ENCODE results near the gene KCNJ10. TPM values are rescaled to one million over a fixed set of nuclear protein-coding genes. Genes with fewer than 3 reads are reported as not detected.

The KCNJ10 gene
- total and polyA plus RNA-seq, 2 donors from 2014 or later, result 4.9 to 57.6 TPM

GRCh38 chr1:160070243-160071163, 543 bp upstream of the KCNJ10 start:
- H3K27me3 ChIP-seq (ENCODE audit: control insufficient read depth, insufficient read depth, low read length), result no peaks in the 10 kb centered on the region
- H3K4me1 ChIP-seq (ENCODE audit: control insufficient read depth in 2 of 3, insufficient read depth in 2 of 3, low read depth in 1 of 3, low read length in 3 of 3), result peaks cover 0 to 8% (median 0%) of the 10 kb centered on the region in 3 donors
- no peaks in the 10 kb centered on the region for H3K36me3 ChIP-seq (ENCODE audit: control insufficient read depth in 2 of 3, insufficient read depth in 3 of 3, low read length in 3 of 3)
- TF ChIP-seq CTCF (IDR thresholded peaks at IDR 0.05; ENCODE audit: borderline replicate concordance, extremely low read depth, insufficient read depth), result peak; percentile 5
- H3K4me3 ChIP-seq (ENCODE audit: low read length in 3 of 3), result peak overlapping the region; percentile 68 to 78 (median 73)
- FAIRE-seq (no peak), DNase-seq (peak; percentile 82 to 89 (median 88))
- H3K9ac ChIP-seq (ENCODE audit: low read length in 3 of 3), result peak overlapping the region in 2 of 3 donors; percentile 57 to 76
- H3K27ac ChIP-seq (ENCODE audit: low read depth in 2 of 2, low read length in 2 of 2), result peak overlapping the region in 1 of 2 donors; percentile 26
- intact Hi-C loops (cut with DNase I), result no loop called here
- no peaks in the 10 kb centered on the region for H3K9me3 ChIP-seq (ENCODE audit: control insufficient read depth in 2 of 3, insufficient read depth in 1 of 3, low read length in 3 of 3)

- Histone ChIP-seq H3K9me3 (ENCODE audit: control insufficient read depth in 2 of 3, insufficient read depth in 1 of 3, low read length in 3 of 3) (no peaks in the 10 kb centered on the region), H3K4me1 (ENCODE audit: control insufficient read depth in 2 of 3, insufficient read depth in 2 of 3, low read depth in 1 of 3, low read length in 3 of 3) (peaks cover 0 to 11% (median 0%) of the 10 kb centered on the region in 3 donors), H3K9ac (ENCODE audit: low read length in 3 of 3) (peak overlapping the region in 1 of 3 donors; percentile 10), H3K27me3 (ENCODE audit: control insufficient read depth, insufficient read depth, low read length) (no peaks in the 10 kb centered on the region), H3K4me3 (ENCODE audit: low read length in 3 of 3) (peak overlapping the region in 1 of 3 donors; percentile 49), H3K27ac (ENCODE audit: low read depth in 2 of 2, low read length in 2 of 2) (peak overlapping the region; percentile 16 to 50), H3K36me3 (ENCODE audit: control insufficient read depth in 2 of 3, insufficient read depth in 3 of 3, low read length in 3 of 3) (no peaks in the 10 kb centered on the region)
- peak in 3 of 5 donors; percentile 49 to 61 (median 52) for DNase-seq
- no peak for TF ChIP-seq CTCF (IDR thresholded peaks at IDR 0.05; ENCODE audit: borderline replicate concordance, extremely low read depth, insufficient read depth)
- intact Hi-C loops (cut with DNase I), result no loop called here
- FAIRE-seq, result no peak
Observed at GRCh38 chr1:160068225-160068624, 1.7 kb downstream of the KCNJ10 start.

GRCh38 chr1:160066829-160067745, 2.9 kb downstream of the KCNJ10 start:
- Histone ChIP-seq H3K4me3 (ENCODE audit: low read length in 3 of 3) (peak overlapping the region in 1 of 3 donors; percentile 49), H3K27ac (ENCODE audit: low read depth in 2 of 2, low read length in 2 of 2) (peak overlapping the region in 1 of 2 donors; percentile 74), H3K36me3 (ENCODE audit: control insufficient read depth in 2 of 3, insufficient read depth in 3 of 3, low read length in 3 of 3) (no peaks in the 10 kb centered on the region), H3K4me1 (ENCODE audit: control insufficient read depth in 2 of 3, insufficient read depth in 2 of 3, low read depth in 1 of 3, low read length in 3 of 3) (peaks cover 0 to 11% (median 0%) of the 10 kb centered on the region in 3 donors), H3K9ac (ENCODE audit: low read length in 3 of 3) (no peak overlapping the region), H3K9me3 (ENCODE audit: control insufficient read depth in 2 of 3, insufficient read depth in 1 of 3, low read length in 3 of 3) (no peaks in the 10 kb centered on the region), H3K27me3 (ENCODE audit: control insufficient read depth, insufficient read depth, low read length) (no peaks in the 10 kb centered on the region)
- DNase-seq (peak in 1 of 5 donors; percentile 51), FAIRE-seq (no peak)
- TF ChIP-seq CTCF (IDR thresholded peaks at IDR 0.05; ENCODE audit: borderline replicate concordance, extremely low read depth, insufficient read depth), result no peak
- intact Hi-C loops (cut with DNase I), result no loop called here

All from kidney (tissue), 14 donors.